ENCODE data around the gene PCDHGB4.
"Not testable (repeated sequence)": the region's sequence is repeated elsewhere in the genome, so short reads cannot be mapped to it uniquely, and the experiment has no call there.

Gene PCDHGB4

DNA sequence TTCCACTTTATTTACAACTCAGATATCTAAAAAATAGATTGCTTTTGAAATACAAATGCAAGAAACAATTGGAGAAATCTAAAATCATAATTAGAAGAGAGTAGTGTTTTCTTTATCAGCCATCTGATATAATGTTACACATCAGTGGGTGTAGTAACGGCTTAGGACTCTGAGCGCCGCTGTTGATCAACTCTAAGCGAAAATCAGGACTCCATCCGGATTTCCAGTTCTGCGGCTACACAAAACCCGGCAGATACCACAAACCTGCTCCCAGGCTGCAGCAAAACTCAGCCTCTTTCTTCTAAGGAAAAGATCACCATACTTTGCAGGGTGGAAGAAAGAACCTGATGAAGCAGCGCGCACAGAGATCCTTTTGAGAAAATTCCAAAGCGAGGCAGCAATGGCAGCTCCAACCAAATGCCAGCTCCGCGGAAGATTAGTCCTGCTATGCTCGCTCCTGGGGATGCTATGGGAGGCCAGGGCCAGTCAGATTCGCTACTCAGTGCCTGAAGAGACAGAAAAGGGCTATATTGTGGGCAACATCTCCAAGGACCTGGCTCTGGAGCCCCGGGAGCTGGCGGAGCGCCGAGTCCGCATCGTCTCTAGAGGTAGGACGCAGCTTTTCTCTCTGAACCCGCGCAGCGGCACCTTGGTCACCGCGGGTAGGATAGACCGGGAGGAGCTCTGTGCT is 15.2 kb downstream of the PCDHGB4 start, which contains the start of gene PCDHGA9:
Gene PCDHGA9, plus strand, starts transcription at position 226 of the 691 bp plus-strand sequence. Its CDS starts 175 bp downstream, at position 401.
- DNase-seq = peak; percentile 42

DNA sequence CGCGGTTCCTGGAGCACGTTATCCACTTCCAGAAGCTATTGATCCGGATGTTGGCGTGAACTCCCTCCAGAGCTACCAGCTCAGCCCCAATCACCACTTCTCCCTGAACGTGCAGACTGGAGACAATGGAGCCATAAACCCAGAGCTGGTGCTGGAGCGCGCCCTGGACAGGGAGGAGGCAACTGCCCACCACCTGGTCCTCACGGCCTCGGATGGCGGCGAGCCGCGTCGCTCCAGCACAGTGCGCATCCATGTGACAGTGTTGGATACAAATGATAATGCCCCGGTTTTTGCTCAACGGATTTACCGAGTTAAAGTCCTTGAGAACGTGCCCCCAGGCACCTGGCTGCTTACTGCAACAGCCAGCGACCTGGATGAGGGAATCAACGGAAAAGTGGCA is 15.9 kb downstream of the PCDHGB4 start:
- no peak for DNase-seq

DNA sequence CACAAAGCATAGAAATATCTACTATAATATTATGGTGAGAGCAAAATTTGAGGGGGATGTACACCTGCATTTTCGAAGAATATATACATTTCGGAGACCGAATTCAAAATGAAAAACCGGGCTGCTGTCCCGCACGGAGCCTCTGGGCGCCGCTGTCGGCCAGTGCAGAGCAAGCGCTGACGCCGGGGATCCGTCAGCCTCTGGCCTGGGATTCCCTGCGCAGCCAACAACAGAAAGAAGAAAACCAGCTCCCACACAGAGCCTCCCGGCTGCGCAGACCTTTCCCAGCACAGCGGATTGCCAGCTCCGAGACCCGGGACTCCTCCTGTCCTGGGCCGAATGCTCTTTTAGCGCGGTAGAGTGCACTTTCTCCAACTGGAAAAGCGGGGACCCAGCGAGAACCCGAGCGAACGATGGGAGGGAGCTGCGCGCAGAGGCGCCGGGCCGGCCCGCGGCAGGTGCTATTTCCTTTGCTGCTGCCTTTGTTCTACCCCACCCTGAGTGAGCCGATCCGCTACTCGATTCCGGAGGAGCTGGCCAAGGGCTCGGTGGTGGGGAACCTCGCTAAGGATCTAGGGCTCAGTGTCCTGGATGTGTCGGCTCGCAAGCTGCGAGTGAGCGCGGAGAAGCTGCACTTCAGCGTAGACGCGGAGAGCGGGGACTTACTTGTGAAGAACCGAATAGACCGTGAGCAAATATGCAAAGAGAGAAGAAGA is 20.4 kb downstream of the PCDHGB4 start, which contains the start of gene PCDHGB6:
Gene PCDHGB6, plus strand, starts transcription at position 232 of the 716 bp plus-strand sequence. Its CDS starts 182 bp downstream, at position 414.
- DNase-seq = not testable (repeated sequence)

DNA sequence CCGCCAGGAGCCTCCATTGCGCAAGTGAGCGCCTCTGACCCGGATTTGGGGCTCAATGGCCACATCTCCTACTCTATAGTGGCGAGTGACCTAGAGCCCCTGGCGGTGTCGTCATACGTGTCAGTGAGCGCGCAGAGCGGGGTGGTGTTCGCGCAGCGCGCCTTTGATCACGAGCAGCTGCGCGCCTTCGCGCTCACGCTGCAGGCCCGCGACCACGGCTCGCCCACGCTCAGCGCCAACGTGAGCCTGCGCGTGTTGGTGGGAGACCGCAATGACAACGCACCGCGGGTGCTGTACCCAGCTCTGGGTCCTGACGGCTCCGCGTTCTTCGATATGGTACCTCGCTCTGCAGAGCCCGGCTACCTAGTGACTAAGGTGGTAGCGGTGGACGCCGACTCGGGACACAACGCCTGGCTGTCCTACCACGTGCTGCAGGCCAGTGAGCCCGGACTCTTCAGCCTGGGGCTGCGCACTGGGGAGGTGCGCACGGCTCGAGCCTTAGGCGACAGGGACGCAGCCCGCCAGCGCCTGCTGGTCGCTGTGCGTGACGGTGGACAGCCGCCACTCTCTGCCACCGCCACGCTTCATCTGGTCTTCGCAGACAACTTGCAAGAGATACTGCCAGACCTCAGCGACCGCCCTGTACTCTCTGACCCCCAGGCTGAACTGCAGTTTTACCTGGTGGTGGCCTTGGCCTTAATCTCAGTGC is 22.3 kb downstream of the PCDHGB4 start:
- no peak for DNase-seq

DNA sequence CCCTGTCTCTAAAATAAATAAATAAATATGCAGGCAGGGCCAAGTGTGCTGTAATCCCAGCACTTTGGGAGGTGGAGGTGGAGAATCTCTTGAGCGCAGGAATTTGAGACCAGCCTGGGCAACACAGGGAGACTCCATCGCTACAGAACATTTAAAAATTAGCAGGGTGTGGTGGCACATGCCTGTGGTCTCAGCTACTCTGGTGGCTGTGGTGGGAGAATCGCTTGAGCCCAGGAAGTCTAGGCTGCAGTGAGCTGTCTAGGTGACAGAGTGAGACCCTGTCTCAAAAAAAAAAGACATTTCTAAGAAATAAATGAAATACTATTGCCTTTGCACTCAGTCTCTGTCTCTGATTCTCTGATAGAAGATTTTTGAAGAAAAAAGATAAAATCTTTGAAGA is 24.1 kb downstream of the PCDHGB4 start:
- no peak for DNase-seq

DNA sequence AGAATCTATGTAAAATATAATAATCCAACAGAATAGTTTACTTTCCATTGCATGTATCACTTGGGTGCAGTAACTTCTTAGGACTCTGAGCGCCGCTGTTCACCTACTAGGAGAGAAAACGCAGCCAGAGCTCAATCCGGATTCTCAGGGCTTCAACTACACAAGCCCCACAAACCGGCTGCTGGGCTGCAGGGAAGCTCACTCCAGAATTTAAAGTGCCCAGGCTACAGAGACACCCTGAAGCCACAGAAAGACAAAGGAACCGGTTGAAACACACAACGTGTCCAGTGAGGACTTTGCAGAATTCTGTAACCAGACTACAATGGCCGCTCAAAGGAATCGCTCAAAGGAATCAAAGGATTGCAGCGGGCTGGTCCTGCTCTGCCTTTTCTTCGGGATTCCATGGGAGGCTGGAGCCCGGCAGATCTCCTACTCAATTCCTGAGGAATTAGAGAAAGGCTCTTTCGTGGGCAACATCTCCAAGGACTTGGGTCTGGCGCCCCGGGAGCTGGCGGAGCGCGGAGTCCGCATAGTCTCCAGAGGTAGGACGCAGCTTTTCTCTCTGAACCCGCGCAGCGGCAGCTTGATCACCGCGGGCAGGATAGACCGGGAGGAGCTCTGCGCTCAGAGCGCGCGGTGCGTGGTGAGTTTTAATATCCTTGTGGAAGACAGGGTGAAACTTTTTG is 25.5 kb downstream of the PCDHGB4 start, which contains the start of gene PCDHGA10:
Gene PCDHGA10, plus strand, starts transcription at position 134 of the 686 bp plus-strand sequence. Its CDS starts 189 bp downstream, at position 323.
- DNase-seq = peak; percentile 73

DNA sequence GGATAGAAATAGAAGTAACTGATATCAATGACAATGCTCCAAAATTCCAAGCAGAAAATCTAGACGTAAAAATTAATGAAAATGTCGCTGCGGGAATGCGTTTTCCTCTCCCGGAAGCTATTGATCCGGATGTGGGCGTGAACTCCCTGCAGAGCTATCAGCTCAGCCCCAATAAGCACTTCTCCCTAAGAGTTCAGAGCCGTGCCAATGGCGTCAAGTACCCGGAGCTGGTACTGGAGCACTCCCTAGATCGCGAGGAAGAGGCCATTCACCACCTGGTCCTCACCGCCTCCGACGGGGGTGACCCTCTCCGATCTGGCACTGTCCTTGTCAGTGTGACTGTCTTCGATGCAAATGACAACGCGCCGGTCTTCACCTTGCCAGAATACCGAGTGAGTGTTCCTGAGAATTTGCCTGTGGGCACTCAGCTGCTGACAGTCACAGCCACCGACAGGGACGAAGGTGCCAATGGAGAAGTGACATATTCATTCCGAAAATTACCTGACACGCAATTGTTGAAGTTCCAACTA is 26.1 kb downstream of the PCDHGB4 start:
- no peak for DNase-seq

DNA sequence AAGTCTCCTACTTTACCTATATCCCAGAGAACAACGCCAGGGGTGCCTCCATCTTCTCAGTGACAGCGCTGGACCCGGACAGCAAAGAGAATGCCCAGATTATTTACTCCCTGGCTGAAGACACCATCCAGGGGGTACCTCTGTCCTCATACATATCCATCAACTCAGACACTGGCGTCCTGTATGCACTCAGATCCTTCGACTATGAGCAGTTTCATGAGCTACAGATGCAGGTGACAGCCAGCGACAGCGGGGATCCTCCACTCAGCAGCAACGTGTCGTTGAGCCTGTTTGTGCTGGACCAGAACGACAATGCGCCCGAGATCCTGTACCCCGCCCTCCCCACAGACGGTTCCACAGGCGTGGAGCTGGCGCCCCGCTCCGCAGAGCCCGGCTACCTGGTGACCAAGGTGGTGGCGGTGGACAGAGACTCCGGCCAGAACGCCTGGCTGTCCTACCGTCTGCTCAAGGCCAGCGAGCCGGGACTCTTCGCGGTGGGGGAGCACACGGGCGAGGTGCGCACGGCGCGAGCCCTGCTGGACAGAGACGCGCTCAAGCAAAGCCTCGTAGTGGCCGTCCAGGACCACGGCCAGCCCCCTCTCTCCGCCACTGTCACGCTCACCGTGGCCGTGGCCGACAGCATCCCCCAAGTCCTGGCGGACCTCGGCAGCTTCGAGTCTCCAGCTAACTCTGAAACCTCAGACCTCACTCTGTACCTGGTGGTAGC is 27.2 kb downstream of the PCDHGB4 start:
- DNase-seq = not testable (repeated sequence)

DNA sequence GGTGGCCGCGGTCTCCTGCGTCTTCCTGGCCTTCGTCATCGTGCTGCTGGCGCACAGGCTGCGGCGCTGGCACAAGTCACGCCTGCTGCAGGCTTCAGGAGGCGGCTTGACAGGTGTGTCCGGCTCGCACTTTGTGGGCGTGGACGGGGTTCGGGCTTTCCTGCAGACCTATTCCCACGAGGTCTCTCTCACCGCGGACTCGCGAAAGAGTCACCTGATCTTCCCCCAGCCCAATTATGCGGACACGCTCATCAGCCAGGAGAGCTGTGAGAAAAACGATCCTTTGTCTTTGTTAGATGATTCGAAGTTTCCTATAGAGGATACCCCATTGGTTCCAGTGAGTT is 27.7 kb downstream of the PCDHGB4 start:
- DNase-seq = not testable (repeated sequence)

DNA sequence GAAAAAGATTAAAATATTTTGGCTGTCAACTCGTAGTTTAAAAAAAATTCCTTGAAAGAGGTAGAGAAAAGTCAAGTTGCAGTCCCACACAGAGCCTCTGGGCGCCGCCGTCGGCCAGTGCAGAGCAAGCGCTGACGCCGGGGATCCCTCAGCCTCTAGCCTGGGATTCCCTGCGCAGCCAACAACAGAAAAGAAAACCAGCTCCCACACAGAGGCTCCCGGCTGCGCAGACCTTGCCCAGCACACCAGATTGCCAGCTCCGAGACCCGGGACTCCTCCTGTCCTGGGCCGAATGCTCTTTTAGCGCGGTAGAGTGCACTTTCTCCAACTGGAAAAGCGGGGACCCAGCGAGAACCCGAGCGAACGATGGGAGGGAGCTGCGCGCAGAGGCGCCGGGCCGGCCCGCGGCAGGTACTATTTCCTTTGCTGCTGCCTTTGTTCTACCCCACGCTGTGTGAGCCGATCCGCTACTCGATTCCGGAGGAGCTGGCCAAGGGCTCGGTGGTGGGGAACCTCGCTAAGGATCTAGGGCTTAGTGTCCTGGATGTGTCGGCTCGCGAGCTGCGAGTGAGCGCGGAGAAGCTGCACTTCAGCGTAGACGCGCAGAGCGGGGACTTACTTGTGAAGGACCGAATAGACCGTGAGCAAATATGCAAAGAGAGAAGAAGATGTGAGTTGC is 30.1 kb downstream of the PCDHGB4 start, which contains the start of gene PCDHGB7:
Gene PCDHGB7, plus strand, starts transcription at position 184 of the 679 bp plus-strand sequence. Its CDS starts 183 bp downstream, at position 367.
- DNase-seq = peak; percentile 70

DNA sequence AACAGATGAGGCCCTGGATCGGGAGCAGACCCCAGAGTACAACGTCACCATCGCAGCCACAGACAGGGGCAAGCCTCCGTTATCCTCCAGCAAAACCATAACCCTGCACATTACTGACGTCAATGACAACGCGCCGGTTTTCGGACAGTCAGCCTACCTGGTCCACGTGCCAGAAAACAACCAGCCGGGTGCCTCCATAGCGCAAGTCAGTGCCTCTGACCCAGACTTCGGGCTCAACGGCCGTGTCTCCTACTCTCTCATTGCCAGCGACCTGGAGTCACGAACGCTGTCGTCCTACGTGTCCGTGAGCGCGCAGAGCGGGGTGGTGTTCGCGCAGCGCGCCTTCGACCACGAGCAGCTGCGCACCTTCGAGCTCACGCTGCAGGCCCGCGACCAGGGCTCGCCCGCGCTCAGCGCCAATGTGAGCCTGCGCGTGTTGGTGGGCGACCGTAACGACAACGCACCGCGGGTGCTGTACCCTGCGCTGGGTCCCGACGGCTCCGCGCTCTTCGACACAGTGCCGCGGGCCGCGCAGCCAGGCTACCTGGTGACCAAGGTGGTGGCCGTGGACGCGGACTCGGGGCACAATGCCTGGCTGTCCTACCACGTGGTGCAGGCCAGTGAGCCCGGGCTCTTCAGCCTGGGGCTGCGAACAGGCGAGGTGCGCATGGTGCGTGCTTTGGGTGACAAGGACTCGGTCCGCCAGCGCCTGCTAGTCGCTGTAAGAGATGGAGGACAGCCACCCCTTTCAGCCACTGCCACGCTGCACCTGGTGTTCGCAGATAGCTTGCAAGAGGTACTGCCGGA is 31.8 kb downstream of the PCDHGB4 start:
- DNase-seq = no peak

DNA sequence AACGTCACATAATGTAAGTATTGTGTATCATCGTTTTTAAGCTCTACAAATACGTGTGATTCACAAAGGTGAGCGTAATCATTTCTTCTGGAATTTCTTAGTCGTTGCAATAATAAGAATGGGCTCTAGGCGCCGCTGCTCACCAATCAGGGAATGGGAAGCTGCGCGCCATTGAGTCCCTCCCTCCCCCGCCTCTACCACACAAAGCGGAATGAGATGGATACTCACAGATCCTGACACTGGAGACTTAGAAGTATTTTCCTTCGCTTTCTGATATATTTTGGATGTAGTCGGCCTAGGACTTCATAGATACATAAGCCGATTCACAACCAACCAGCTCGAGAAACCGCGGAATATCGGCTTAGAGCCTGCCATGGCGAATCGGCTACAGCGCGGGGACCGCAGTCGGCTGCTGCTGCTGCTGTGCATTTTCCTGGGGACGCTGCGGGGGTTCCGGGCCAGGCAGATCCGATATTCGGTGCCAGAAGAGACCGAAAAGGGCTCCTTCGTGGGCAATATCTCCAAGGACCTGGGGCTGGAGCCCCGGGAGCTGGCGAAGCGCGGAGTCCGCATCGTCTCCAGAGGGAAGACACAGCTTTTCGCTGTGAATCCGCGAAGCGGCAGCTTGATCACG is 33.5 kb downstream of the PCDHGB4 start, which contains the start of gene PCDHGA11:
Gene PCDHGA11, plus strand, starts transcription at position 197 of the 634 bp plus-strand sequence. Its CDS starts 177 bp downstream, at position 374.
- peak; percentile 13 for DNase-seq

DNA sequence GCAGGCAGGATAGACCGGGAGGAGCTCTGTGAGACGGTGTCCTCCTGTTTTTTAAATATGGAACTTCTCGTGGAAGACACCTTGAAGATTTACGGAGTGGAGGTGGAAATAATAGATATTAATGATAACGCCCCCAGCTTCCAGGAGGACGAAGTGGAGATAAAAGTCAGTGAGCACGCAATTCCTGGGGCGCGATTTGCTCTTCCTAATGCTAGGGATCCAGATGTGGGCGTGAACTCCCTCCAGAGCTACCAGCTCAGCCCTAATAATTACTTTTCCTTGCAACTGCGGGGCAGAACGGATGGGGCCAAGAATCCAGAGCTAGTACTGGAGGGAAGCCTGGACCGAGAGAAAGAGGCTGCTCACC is 34.0 kb downstream of the PCDHGB4 start:
- DNase-seq = no peak

DNA sequence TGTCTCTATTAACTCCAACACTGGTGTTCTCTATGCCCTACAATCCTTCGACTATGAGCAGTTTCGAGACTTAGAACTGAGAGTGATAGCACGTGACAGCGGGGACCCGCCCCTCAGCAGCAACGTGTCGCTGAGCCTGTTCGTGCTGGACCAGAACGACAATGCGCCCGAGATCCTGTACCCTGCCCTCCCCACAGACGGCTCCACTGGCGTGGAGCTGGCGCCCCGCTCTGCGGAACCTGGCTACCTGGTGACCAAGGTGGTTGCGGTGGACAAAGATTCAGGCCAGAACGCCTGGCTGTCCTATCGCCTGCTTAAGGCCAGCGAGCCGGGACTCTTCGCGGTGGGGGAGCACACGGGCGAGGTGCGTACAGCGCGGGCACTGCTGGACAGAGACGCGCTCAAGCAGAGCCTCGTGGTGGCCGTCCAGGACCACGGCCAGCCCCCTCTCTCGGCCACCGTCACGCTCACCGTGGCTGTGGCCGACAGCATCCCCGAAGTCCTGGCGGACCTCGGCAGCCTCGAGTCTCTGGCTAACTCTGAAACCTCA is 35.3 kb downstream of the PCDHGB4 start:
- no peak for DNase-seq

DNA sequence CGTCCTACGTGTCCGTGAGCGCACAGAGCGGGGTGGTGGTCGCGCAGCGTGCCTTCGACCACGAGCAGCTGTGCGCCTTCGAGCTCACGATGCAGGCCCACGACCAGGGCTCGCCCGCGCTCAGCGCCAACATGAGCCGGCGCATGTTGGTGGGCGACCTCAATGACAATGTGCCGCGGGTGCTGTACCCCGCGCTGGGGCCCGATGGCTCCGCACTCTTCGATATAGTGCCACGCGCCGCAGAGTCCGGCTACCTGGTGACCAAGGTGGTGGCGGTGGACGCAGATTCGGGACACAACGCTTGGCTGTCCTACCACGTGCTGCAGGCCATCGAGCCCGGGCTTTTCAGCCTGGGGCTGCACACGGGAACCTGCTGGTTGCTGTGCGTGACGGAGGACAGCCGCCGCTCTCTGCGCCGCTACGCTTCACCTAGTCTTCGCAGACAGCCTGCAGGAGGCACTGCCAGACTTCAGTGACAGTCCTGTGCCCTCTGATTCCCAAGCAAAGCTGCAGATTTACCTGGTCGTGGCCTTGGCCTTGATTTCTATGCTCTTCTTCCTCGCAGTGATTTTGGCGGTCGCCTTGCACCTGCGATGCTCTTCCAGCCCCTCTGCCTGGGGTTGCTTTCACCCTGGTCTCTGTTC is 40.4 kb downstream of the PCDHGB4 start:
- no peak for DNase-seq

DNA sequence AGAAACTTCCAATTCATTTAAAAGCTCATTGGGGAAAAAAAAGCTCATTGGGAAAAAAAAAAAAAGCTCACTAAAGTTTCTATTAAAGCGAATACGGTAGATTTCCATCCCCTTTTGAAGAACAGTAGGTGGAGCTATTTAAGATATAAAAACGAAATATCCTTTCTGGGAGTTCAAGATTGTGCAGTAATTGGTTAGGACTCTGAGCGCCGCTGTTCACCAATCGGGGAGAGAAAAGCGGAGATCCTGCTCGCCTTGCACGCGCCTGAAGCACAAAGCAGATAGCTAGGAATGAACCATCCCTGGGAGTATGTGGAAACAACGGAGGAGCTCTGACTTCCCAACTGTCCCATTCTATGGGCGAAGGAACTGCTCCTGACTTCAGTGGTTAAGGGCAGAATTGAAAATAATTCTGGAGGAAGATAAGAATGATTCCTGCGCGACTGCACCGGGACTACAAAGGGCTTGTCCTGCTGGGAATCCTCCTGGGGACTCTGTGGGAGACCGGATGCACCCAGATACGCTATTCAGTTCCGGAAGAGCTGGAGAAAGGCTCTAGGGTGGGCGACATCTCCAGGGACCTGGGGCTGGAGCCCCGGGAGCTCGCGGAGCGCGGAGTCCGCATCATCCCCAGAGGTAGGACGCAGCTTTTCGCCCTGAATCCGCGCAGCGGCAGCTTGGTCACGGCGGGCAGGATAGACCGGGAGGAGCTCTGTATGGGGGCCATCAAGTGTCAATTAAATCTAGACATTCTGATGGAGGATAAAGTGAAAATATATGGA is 43.0 kb downstream of the PCDHGB4 start, which contains the start of gene PCDHGA12:
Gene PCDHGA12, plus strand, starts transcription at position 176 of the 782 bp plus-strand sequence. Its CDS starts 253 bp downstream, at position 429.
- peak; percentile 79 for DNase-seq

DNA sequence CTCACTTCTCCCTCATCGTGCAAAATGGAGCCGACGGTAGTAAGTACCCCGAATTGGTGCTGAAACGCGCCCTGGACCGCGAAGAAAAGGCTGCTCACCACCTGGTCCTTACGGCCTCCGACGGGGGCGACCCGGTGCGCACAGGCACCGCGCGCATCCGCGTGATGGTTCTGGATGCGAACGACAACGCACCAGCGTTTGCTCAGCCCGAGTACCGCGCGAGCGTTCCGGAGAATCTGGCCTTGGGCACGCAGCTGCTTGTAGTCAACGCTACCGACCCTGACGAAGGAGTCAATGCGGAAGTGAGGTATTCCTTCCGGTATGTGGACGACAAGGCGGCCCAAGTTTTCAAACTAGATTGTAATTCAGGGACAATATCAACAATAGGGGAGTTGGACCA is 43.8 kb downstream of the PCDHGB4 start:
- no peak for DNase-seq

DNA sequence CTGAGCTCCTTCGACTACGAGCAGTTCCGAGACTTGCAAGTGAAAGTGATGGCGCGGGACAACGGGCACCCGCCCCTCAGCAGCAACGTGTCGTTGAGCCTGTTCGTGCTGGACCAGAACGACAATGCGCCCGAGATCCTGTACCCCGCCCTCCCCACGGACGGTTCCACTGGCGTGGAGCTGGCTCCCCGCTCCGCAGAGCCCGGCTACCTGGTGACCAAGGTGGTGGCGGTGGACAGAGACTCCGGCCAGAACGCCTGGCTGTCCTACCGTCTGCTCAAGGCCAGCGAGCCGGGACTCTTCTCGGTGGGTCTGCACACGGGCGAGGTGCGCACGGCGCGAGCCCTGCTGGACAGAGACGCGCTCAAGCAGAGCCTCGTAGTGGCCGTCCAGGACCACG is 44.8 kb downstream of the PCDHGB4 start:
- DNase-seq = not testable (repeated sequence)
